Nephron (organoid): ENCODE results near the gene TRPC6.

ENCODE experiments used
- H3K27ac Mint-ChIP-seq, 3 experiments: 2 replicates each; pipeline ENCODE4 v1.8.0; 2020; ENCODE audit warnings: mixed read lengths in 3 of 3, mild to moderate bottlenecking in 2 of 3, moderate library complexity in 1 of 3
- H3K27me3 Mint-ChIP-seq: 2 replicates; pipeline ENCODE4 v1.8.0; 2021; ENCODE audit warnings: low read depth, mild to moderate bottlenecking, moderate library complexity, mixed read lengths
- H3K36me3 Mint-ChIP-seq: 2 replicates; pipeline ENCODE4 v1.8.0; 2020; ENCODE audit warnings: low read depth, mixed read lengths
- H3K4me1 Mint-ChIP-seq: 2 replicates; pipeline ENCODE4 v1.8.0; 2020; ENCODE audit warnings: mixed read lengths
- H3K4me3 Mint-ChIP-seq, 3 experiments: 2 replicates each; pipeline ENCODE4 v1.8.0; 2020; ENCODE audit warnings: mild to moderate bottlenecking in 3 of 3, mixed read lengths in 3 of 3, moderate library complexity in 2 of 3
- H3K9me3 Mint-ChIP-seq: 2 replicates; pipeline ENCODE4 v1.8.0; 2020; ENCODE audit warnings: mixed read lengths
- TF ChIP-seq, protein P1 (sequence below), 3 experiments: fragments of 200-600 bp; sonication (generic); IDR thresholded peaks; one replicate each; pipeline ENCODE4 v1.5.0; 2021; ENCODE audit warnings: antibody characterized with exemption in 3 of 3; ENCODE audit not compliant: unreplicated experiment in 3 of 3

TRPC6 gene

DNA sequence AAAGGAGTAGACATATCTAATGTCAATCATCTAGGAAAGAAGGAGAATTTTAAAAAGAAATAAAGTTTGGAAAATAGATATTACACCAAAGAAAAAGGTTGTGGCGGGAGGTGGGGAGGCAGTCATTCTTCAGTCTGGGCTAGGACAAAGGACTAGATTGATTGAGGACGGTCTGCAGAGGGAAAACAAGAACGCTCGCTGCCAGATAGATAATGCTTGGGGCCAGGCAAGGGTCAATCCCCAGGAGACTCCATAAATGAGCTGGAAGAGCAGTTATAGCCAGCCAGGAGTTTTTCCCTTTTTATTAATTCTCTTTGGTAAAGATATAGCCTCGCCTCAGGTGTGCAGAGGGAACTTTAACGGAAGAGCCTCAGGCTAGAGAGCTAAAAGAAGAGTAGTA, 6.3 kb downstream of the TRPC6 start:
- Mint-ChIP-seq H3K9me3 (peaks cover 18% of the 10 kb centered on the region), H3K4me1 (peaks cover 11% of the 10 kb centered on the region), H3K36me3 (peaks cover 14% of the 10 kb centered on the region), H3K27me3 (peaks cover 28% of the 10 kb centered on the region), H3K4me3 (no peak overlapping the region), H3K27ac (no peak overlapping the region)
- TF ChIP-seq, protein P1, sequence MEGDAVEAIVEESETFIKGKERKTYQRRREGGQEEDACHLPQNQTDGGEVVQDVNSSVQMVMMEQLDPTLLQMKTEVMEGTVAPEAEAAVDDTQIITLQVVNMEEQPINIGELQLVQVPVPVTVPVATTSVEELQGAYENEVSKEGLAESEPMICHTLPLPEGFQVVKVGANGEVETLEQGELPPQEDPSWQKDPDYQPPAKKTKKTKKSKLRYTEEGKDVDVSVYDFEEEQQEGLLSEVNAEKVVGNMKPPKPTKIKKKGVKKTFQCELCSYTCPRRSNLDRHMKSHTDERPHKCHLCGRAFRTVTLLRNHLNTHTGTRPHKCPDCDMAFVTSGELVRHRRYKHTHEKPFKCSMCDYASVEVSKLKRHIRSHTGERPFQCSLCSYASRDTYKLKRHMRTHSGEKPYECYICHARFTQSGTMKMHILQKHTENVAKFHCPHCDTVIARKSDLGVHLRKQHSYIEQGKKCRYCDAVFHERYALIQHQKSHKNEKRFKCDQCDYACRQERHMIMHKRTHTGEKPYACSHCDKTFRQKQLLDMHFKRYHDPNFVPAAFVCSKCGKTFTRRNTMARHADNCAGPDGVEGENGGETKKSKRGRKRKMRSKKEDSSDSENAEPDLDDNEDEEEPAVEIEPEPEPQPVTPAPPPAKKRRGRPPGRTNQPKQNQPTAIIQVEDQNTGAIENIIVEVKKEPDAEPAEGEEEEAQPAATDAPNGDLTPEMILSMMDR (IDR thresholded peaks at IDR 0.05; ENCODE audit: unreplicated experiment in 3 of 3) = no peak

DNA sequence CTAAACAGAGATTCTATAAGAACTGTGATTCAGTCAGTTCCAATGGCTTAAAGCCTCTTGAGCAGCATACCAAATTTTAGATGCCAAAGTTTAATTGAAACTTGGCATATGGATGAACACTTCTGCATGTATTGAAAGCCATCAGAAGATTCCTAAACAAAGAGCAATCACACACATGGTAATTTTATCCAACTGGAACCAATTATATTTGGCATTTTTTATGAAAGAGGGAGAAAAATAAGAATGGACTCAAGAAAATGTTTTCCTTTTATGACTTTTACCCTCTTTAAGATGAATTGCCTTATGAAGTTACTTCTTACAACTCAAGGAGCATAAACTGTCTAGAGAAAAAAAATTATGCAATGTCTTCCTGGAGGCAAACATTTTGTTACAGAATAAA, 7.4 kb downstream of the TRPC6 start:
- H3K9me3 Mint-ChIP-seq = peaks cover 21% of the 10 kb centered on the region
- H3K4me1 Mint-ChIP-seq = peaks cover 7% of the 10 kb centered on the region
- H3K4me3 Mint-ChIP-seq = no peak overlapping the region
- peaks cover 15% of the 10 kb centered on the region for H3K36me3 Mint-ChIP-seq
- H3K27me3 Mint-ChIP-seq = peaks cover 18% of the 10 kb centered on the region
- no peak overlapping the region for H3K27ac Mint-ChIP-seq
- TF ChIP-seq, protein P1 (IDR thresholded peaks at IDR 0.05; ENCODE audit: unreplicated experiment in 3 of 3) = no peak

DNA sequence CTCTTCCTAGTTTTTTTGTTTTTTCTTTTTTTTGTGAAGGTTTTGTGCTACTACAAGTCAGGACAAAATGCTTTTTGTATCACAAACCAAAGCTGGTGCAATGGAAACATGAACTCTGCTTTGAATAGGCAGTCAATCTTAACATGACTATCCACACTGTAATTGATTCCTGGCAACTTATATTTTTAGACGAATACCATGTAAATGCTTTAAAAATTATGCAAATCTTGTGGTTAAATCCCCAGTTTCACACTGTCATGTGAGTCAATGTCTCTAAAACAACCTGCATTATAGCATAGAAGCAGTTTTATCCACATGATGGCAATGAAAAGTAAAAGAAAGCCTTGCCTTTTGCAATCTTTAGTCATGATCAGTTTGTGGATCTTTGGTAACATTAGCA, 8.9 kb downstream of the TRPC6 start:
- H3K9me3 Mint-ChIP-seq = peaks cover 28% of the 10 kb centered on the region
- peaks cover 7% of the 10 kb centered on the region for H3K4me1 Mint-ChIP-seq
- H3K36me3 Mint-ChIP-seq = peaks cover 15% of the 10 kb centered on the region
- peaks cover 8% of the 10 kb centered on the region for H3K27me3 Mint-ChIP-seq
- H3K4me3 Mint-ChIP-seq = no peak overlapping the region
- TF ChIP-seq, protein P1 (IDR thresholded peaks at IDR 0.05; ENCODE audit: unreplicated experiment in 3 of 3) = no peak
- no peak overlapping the region for H3K27ac Mint-ChIP-seq

DNA sequence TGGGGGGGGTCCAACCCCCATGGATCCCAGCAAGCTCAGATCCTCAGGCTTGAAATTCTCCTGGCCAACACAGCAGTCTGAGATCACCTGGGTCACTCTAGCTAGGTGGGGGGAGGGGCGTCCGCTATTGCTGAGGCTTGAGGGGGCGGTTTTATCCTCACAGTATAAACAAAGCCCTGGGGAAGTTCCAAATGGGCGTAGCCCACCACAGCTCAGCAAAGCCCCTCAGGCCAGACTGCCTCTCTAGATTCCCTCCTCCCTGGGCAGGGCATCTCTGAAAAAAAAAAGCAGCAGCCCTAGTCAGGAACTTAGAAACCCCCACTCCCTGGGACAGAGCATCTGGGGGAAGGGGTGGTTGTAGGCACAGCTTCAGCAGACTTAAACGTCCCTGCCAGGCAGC, 16.7 kb downstream of the TRPC6 start:
- H3K27me3 Mint-ChIP-seq = no peaks in the 10 kb centered on the region
- H3K36me3 Mint-ChIP-seq = peaks cover 4% of the 10 kb centered on the region
- no peak overlapping the region for H3K27ac Mint-ChIP-seq
- no peaks in the 10 kb centered on the region for H3K4me1 Mint-ChIP-seq
- H3K9me3 Mint-ChIP-seq = peaks cover 23% of the 10 kb centered on the region
- TF ChIP-seq, protein P1 (IDR thresholded peaks at IDR 0.05; ENCODE audit: unreplicated experiment in 3 of 3) = no peak
- no peak overlapping the region for H3K4me3 Mint-ChIP-seq

DNA sequence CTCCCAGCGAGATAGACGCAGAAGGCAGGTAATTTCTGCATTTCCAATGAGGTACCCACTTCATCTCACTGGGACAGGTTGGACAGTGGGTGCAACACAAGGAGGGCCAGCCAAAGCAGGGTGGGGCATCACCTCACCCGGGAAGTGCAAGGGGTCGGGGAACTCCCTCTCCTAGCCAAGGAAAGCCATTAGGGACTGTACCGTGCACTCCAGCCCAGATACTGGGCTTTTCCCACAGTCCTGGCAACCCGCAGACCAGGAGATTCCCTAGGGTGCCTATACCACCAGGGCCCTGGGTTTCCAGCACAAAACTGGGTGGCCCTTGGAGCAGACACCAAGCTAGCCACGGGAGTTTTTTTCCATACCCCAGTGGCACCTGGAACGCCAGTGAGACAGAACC, 17.2 kb downstream of the TRPC6 start:
- Mint-ChIP-seq H3K36me3 (peaks cover 4% of the 10 kb centered on the region), H3K9me3 (peaks cover 21% of the 10 kb centered on the region), H3K4me3 (no peak overlapping the region), H3K27ac (no peak overlapping the region), H3K4me1 (no peaks in the 10 kb centered on the region), H3K27me3 (no peaks in the 10 kb centered on the region)
- TF ChIP-seq, protein P1 (IDR thresholded peaks at IDR 0.05; ENCODE audit: unreplicated experiment in 3 of 3) = no peak

DNA sequence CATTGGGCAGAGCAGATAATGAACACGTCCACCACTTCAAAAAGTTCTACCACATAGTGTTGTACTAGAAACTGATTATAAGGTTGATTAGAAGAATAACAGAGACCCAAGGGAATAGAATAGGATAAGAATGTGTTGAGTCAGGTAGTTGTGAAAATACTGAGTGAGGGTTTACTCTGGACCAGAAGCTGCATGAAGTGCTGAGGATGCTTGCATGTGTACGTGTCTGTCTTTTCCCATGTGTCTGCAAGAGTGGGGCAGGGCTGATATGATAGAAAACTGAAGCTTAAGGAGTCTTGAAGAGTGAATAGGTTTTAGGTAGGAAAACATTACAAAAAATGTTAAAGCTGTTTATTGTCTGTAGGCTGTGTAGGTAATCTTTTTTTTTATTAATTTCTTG, 20.6 kb downstream of the TRPC6 start:
- no peak overlapping the region for H3K27ac Mint-ChIP-seq
- TF ChIP-seq, protein P1 (IDR thresholded peaks at IDR 0.05; ENCODE audit: unreplicated experiment in 3 of 3) = no peak
- no peaks in the 10 kb centered on the region for H3K27me3 Mint-ChIP-seq
- H3K9me3 Mint-ChIP-seq = peaks cover 2% of the 10 kb centered on the region
- no peak overlapping the region for H3K4me3 Mint-ChIP-seq
- H3K36me3 Mint-ChIP-seq = peaks cover 3% of the 10 kb centered on the region
- no peaks in the 10 kb centered on the region for H3K4me1 Mint-ChIP-seq
